A375 (cell line): ENCODE data around the gene BLID. TPM values are rescaled to one million over a fixed set of nuclear protein-coding genes. Genes with fewer than 3 reads are reported as not detected.

Source experiments
- small RNA-seq: library from RNA; depleted of rRNA; stranded (forward); fragments of <200 nt; gene quantifications from one replicate; pipeline ENCODE3, GENCODE V24; 2014
- total RNA-seq: library from RNA; depleted of rRNA; stranded (reverse); fragments of >200 nt; shearing (Covaris generic); gene quantifications from 2 replicates; pipeline ENCODE4 v1.2.3, GENCODE V29; 2014; rRNA removed

The BLID gene, protein sequence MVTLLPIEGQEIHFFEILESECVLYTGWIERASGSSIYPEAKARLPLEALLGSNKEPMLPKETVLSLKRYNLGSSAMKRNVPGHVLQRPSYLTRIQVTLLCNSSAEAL
- total RNA-seq, result 1.1 and 3.6 TPM in 2 replicates

DNA sequence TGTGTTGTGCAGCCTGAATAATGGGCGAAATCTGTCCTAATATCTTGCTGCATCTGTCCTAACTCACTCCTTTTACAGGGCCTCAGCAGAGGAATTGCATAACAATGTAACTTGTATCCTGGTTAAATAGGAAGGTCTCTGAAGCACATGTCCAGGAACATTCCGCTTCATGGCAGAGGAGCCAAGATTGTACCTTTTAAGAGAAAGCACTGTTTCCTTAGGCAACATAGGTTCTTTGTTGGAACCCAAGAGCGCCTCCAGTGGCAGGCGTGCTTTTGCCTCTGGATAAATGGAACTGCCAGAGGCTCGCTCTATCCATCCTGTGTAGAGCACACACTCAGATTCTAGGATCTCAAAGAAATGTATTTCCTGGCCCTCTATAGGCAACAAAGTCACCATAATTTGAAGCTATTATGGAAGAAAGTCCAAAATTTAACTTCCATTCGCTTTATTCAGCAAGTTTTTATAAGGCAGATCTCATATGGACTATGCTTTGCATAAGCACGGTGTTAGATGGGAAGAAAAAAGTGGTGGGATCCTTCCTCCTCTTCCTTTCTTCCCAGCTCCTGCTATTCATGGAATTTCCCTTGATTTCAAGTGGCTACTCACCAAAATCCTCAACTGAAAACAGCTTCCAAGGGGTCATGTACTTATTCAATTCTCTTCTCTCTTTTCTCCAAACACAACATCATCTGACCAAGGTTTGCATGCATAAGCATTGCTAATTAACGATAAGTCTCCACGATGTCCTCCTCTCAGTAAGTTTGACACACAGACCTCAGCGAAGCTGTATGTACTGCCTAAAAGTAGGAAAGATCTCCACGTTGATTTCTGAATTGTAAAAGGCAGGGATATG is at the start of gene BLID:
TSS of gene BLID (minus strand) at position 692 of the 856 bp plus-strand sequence. CDS start at position 399, 293 bp downstream.

Small RNAs within 50 kb of the gene (small RNA-seq; reads per million reads assigned to genes)
- gene MIR100 (346 reads per million, percentile 98 among the genes with 10 or more reads in this experiment), gene MIR125B1 (66.0 reads per million, percentile 95 among the genes with 10 or more reads in this experiment), gene MIRLET7A2 (2.1 reads per million, percentile 74 among the genes with 10 or more reads in this experiment)
